H1 (cell line): Measurements from ENCODE around the gene SCPEP1.

ENCODE experiments used
- ASH2L ChIP-seq: fragments of 200-600, 300-600 bp; sonication (generic); IDR thresholded peaks from one replicate; pipeline ENCODE4 v1.7.1; 2017; ENCODE audit warnings: low read length
- ATF3 ChIP-seq: IDR thresholded peaks from 2 replicates; pipeline ENCODE4 v1.6.1; 2011; ENCODE audit warnings: low read depth, mild to moderate bottlenecking, low read length; ENCODE audit not compliant: insufficient read depth
- MAX ChIP-seq: IDR thresholded peaks from 2 replicates; pipeline ENCODE4 v1.6.1; 2012; ENCODE audit warnings: inconsistent platforms
- POLR2A ChIP-seq, 2 experiments: IDR thresholded peaks; 1 replicate in 1 of 2; 2 replicates in 1 of 2; pipeline ENCODE4 v1.6.1; 2011; ENCODE audit warnings: low read depth in 2 of 2, low read length in 2 of 2, mild to moderate bottlenecking in 2 of 2; ENCODE audit errors: control extremely low read depth in 1 of 2
- TBP ChIP-seq: IDR thresholded peaks from 2 replicates; pipeline ENCODE4 v1.6.1; 2011; ENCODE audit warnings: low read depth, low read length, improper control_type of control experiment
- TEAD4 ChIP-seq: IDR thresholded peaks from 2 replicates; pipeline ENCODE4 v1.6.1; 2012; ENCODE audit warnings: low read depth, low read length, inconsistent platforms, mixed read lengths
- TF ChIP-seq, protein P1 (sequence below), 3 experiments: IDR thresholded peaks; 1 replicate in 2 of 3; 2 replicates in 1 of 3; pipeline versions ENCODE4 v1.5.1 to v1.6.1; 2011; ENCODE audit warnings: low read length in 3 of 3, mild to moderate bottlenecking in 3 of 3, inconsistent platforms in 2 of 3, low read depth in 1 of 3, moderate library complexity in 1 of 3; ENCODE audit not compliant: insufficient read depth in 1 of 3; ENCODE audit errors: control extremely low read depth in 1 of 3
- TF ChIP-seq, protein P2 (sequence below): IDR thresholded peaks from 2 replicates; pipeline ENCODE4 v1.6.1; 2012; ENCODE audit warnings: low read length, inconsistent platforms

DNA sequence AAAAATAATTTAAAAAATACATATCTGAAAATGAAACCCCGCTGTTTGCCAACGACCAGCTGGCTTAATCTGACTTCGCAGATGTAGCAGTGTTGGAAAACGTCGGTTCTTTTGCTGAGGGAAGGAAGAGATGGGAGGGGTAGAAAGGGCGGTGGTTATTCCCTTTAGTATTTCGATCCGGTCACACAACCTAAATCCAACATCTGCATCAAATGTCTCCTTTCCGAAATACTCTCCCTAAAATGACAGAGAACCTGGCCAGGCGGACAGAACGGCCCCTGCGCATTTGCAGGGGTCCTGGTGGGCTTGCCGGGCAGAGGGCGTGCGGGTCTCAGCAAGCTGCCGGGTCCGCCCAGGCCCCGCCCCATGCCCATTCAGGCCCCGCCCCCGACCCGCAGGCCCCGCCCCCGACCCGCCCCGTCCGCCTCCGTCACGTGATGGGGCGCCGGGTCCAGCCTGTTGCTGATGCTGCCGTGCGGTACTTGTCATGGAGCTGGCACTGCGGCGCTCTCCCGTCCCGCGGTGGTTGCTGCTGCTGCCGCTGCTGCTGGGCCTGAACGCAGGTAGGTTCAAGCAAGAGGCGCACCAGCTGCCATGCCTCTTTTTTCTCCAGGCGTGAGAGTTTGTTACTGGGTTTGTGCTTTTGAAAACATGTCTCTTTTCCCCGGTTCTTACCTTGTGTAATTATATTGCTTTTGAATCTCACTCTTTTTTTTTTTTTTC lies at the start of gene SCPEP1:
- 0 out of 2 replicates have a peak, but pooled peaks have one; percentile 56 for TF ChIP-seq ATF3
- peak; percentile 59 to 74; a peak in 2 of 3 replicates for TF ChIP-seq POLR2A (IDR thresholded peaks at IDR 0.05; ENCODE audit: control extremely low read depth in 1 of 2, low read depth in 2 of 2, low read length in 2 of 2)
- peak; percentile 63 for TF ChIP-seq MAX
- peak; percentile 80; the same call in 1 of the 2 replicates for TF ChIP-seq TBP
- TF ChIP-seq, protein P1, sequence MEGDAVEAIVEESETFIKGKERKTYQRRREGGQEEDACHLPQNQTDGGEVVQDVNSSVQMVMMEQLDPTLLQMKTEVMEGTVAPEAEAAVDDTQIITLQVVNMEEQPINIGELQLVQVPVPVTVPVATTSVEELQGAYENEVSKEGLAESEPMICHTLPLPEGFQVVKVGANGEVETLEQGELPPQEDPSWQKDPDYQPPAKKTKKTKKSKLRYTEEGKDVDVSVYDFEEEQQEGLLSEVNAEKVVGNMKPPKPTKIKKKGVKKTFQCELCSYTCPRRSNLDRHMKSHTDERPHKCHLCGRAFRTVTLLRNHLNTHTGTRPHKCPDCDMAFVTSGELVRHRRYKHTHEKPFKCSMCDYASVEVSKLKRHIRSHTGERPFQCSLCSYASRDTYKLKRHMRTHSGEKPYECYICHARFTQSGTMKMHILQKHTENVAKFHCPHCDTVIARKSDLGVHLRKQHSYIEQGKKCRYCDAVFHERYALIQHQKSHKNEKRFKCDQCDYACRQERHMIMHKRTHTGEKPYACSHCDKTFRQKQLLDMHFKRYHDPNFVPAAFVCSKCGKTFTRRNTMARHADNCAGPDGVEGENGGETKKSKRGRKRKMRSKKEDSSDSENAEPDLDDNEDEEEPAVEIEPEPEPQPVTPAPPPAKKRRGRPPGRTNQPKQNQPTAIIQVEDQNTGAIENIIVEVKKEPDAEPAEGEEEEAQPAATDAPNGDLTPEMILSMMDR (IDR thresholded peaks at IDR 0.05; ENCODE audit: control extremely low read depth in 1 of 3, insufficient read depth in 1 of 3, low read depth in 1 of 3, low read length in 3 of 3) = no peak
- no peak for TF ChIP-seq TEAD4
- TF ChIP-seq, protein P2, sequence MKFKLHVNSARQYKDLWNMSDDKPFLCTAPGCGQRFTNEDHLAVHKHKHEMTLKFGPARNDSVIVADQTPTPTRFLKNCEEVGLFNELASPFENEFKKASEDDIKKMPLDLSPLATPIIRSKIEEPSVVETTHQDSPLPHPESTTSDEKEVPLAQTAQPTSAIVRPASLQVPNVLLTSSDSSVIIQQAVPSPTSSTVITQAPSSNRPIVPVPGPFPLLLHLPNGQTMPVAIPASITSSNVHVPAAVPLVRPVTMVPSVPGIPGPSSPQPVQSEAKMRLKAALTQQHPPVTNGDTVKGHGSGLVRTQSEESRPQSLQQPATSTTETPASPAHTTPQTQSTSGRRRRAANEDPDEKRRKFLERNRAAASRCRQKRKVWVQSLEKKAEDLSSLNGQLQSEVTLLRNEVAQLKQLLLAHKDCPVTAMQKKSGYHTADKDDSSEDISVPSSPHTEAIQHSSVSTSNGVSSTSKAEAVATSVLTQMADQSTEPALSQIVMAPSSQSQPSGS = no peak
- TF ChIP-seq ASH2L = no peak
